Fibroblast of mammary gland (primary cell): ENCODE data around the gene ZG16.
"Not testable (repeated sequence)": the region's sequence is repeated elsewhere in the genome, so short reads cannot be mapped to it uniquely, and the experiment has no call there.

ENCODE experiments used
- DNase-seq: peaks from one replicate; pipeline ENCODE4 v3.0.0-alpha.2; 2010; ENCODE audit warnings: low read depth
- H3K4me3 ChIP-seq: 2 replicates; pipeline ENCODE4 v1.5.1; 2011; ENCODE audit warnings: low read depth, mild to moderate bottlenecking, low read length, moderate library complexity; ENCODE audit not compliant: control insufficient read depth
- TF ChIP-seq, protein P1 (sequence below): conservative IDR thresholded peaks from 2 replicates; pipeline ENCODE4 v1.5.1; 2011; ENCODE audit warnings: low read depth, low read length, inconsistent platforms; ENCODE audit not compliant: control insufficient read depth, insufficient read depth

The ZG16 gene

DNA sequence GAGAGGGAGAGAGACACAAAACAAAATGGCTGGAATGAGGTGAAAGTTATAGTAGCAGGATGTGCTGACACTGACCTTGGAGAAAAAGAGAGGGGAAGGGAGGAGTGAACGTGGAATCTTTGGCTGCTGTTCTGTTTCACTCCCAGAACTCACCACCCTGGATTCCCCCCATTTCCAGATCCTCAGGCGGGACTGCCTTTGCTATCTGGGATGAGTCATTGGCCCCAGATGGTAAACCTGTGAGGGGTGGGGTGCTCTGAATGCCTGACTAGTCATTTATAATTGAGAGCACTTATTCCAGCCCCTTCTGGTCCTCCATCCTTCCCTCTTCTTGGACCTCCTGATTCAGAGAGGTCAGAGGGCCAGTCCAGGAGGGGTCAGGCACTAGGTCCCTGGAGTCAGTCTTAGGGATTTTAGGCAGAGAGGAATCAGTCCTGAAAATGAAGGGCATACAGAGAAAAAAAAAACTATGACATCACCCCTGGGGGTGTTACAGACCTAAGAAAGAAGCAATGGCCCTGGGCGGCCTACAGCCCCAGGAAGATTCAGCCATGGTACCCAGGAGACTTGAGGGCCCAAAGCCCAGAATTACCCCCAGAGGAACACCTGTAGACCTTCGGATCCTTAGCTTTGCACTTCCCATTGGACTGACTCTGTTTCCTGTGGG is 2.2 kb upstream of the ZG16 start:
- H3K4me3 ChIP-seq = no peak overlapping the region
- peak; percentile 53 for DNase-seq
- TF ChIP-seq, protein P1, sequence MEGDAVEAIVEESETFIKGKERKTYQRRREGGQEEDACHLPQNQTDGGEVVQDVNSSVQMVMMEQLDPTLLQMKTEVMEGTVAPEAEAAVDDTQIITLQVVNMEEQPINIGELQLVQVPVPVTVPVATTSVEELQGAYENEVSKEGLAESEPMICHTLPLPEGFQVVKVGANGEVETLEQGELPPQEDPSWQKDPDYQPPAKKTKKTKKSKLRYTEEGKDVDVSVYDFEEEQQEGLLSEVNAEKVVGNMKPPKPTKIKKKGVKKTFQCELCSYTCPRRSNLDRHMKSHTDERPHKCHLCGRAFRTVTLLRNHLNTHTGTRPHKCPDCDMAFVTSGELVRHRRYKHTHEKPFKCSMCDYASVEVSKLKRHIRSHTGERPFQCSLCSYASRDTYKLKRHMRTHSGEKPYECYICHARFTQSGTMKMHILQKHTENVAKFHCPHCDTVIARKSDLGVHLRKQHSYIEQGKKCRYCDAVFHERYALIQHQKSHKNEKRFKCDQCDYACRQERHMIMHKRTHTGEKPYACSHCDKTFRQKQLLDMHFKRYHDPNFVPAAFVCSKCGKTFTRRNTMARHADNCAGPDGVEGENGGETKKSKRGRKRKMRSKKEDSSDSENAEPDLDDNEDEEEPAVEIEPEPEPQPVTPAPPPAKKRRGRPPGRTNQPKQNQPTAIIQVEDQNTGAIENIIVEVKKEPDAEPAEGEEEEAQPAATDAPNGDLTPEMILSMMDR = no peak

DNA sequence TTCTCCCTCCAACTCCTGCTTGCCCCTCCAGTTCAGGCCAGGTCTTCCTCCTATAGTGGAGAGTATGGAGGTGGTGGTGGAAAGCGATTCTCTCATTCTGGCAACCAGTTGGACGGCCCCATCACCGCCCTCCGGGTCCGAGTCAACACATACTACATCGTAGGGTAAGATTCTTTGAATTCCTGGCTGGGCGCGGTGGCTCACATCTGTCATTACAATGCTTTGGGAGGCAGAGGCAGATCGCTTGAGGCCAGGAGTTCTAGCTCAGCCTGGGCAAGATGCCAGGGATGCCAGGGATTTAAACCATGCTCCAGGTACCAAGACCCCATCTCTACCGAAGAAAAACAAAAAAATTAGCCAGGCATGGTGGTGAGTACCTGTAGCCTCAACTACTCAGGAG is 1.4 kb downstream of the ZG16 start:
- TF ChIP-seq, protein P1 = no peak
- H3K4me3 ChIP-seq = no peak overlapping the region
- DNase-seq = no peak

DNA sequence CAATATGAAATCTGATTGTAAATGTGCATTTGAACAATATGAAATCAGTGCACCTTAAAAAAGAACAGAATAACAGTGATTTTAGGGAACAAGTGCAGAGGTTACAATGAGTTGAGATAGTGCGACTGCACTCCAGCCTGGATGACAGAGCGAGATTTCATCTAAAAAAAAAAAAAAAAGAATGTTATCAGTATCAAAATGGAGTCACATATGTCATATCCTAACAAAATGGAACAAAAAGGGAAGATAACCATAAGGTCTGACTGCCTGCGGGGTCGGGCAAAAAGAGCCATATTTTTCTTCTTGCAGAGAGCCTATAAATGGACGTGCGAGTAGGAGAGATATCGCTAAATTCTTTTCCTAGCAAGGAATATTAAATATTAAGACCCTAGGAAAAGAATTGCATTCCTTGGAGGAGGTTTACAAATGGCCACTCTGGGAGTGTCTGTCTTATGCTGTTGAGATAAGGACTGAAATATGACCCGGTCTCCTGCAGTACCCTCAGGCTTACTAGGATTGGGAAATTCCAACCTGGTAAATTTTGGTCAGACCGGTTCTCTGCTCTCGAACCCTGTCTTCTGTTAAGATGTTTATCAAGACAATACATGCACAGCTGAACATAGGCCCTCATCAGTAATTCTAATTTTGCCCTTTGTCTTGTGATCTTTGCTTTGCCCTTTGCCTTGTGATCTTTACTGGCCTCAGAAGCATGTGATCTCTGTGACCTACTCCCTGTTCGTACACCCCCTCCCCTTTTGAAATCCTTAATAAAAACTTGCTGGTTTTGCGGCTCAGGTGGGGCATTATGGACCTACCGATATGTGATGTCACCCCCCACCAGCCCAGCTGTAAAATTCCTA is 5.3 kb downstream of the ZG16 start:
- not testable (repeated sequence) for DNase-seq, H3K4me3 ChIP-seq

DNA sequence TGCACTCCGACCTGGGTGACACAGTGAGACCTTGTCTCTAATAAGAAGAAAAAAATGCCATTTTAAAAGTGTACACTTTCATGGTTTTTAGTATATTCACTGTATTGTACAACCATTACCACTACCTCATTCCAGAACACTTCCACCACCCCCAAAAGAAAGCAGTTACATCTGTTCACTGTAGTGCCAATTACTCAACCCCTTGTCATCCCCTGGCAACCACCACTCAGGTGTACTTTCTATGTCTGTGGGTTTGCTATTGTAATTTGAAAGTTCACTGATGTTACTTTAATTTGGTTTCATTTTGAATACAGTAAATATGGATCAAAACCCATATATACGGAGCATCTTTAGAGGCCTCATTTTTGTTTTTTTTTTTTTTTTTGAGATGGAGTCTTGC is 6.1 kb downstream of the ZG16 start:
- TF ChIP-seq, protein P1 = no peak
- no peak overlapping the region for H3K4me3 ChIP-seq
- no peak for DNase-seq

DNA sequence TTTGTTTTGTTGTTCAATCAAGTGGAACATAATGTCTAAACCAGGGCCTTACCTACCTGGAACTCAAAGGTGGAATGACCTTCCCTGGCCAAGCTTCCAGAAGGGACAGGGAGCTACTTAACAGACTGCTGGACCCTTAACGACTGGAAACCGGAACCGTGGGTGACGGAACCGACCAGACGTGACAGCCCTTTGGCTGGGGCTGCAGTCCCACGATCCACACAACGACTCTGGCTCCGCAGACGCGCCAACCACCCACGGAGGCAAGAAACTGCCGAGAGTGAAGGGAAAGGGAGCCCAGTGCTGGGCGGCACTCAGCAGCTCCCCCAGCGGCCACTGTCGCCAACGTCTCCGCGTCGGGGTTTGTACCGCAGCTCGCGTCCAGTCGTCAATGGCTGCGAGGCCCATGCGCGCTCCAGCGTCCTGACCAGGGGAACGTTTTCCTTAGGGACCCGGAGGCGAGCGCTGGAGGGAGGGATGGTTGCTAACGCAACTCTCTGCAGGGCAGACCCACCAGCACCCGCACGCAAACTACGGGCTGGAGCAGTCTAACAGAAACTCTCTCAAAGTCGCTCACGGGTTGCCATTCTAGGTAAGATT is 6.9 kb downstream of the ZG16 start:
- DNase-seq = peak; percentile 61
- TF ChIP-seq, protein P1 = peak; percentile 64
- peak overlapping the region; percentile 27 for H3K4me3 ChIP-seq

DNA sequence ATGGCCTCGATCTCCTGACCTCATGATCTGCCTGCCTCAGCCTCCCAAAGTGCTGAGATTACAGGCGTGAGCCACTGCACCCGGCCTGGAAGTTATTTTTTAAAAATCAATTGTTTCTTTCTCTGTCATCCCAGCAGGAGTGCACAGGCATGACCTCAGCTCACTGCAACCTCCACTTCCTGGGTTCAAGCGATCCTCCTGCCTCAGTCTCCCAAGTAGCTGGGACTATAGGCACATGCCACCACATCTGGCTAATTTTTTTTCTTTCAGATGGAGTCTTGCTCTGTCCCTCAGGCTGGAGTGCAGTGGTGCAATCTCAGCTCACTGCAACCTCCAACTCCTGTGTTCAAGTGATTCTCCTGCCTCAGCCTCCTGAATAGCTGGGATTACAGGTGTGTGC is 9.1 kb downstream of the ZG16 start:
- not testable (repeated sequence) for DNase-seq, H3K4me3 ChIP-seq

DNA sequence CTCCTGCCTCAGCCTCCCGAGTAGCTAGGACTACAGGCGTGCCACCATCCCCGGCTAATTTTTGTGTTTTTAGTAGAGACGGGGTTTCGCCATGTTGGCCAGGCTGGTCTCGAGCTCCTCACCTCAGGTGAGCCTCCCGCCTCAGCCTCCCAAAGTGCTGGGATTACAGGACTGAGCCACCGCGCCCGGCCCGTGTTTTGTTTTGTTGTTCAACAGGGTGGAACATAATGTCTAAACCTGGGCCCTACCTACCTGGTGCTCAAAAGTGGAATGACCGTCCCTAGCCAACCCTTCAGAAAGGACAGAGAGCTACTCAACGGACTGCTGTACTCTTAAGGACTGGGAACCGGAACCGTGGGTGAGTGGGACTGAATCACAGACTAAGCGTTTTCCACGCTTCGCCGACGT is 11.7 kb downstream of the ZG16 start:
- TF ChIP-seq, protein P1 = no peak
- H3K4me3 ChIP-seq = peak overlapping the region; percentile 73
- DNase-seq = no peak
